Measurements from ENCODE around the gene CENPX.

CENPX gene

DNA sequence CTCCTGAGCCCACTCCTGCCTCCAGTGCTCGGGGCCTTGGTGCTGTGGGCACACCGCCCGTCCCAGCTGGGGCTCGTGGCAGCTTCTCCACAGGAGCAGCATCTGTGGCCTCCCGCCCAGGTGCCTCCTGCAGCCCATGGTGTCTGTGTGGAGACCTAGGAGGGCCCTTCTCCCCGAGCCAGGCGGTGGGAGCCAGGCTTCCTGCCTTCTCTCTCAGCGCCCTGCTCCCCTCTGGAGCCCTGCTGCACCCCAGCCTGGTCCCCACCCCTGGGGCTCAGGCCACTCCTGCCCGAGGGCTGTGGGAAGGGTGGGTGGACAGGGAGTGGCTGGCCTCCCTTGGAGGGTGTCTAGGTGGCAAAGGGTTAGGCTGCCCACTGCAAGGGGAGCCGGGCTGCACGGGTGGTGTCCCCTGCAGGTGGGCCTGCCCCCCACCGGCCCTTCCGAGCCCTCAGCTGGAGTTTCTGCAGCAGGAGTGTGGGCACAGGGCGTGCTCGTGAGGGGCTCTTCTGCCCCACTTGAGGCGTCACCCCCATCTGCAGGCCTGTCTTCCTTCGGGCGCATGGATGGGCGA, 11.0 kb downstream of the CENPX start:
- TF ChIP-seq CTCF (IDR thresholded peaks at IDR 0.05; ENCODE audit: low read depth, low read length) (no peak), EZH2phosphoT487 (IDR thresholded peaks at IDR 0.05; ENCODE audit: low read depth) (no peak)
- Histone ChIP-seq H3K4me3 (ENCODE audit: low read length) (no peak overlapping the region), H3K4me1 (ENCODE audit: low read length) (no peaks in the 10 kb centered on the region), H2AFZ (ENCODE audit: low read depth, low read length) (no peak overlapping the region), H3K9ac (ENCODE audit: low read length) (no peak overlapping the region), H3K9me3 (ENCODE audit: insufficient read depth, low read length) (no peaks in the 10 kb centered on the region), H3K27ac (ENCODE audit: low read length) (no peak overlapping the region), H3K79me2 (ENCODE audit: low read length) (no peaks in the 10 kb centered on the region), H4K20me1 (ENCODE audit: insufficient read depth, low read length) (no peaks in the 10 kb centered on the region), H3K4me2 (ENCODE audit: low read length) (no peak overlapping the region), H3K27me3 (ENCODE audit: low read depth, low read length) (no peaks in the 10 kb centered on the region), H3K36me3 (replicated peaks; ENCODE audit: low read depth, low read length) (no peaks in the 10 kb centered on the region)

DNA sequence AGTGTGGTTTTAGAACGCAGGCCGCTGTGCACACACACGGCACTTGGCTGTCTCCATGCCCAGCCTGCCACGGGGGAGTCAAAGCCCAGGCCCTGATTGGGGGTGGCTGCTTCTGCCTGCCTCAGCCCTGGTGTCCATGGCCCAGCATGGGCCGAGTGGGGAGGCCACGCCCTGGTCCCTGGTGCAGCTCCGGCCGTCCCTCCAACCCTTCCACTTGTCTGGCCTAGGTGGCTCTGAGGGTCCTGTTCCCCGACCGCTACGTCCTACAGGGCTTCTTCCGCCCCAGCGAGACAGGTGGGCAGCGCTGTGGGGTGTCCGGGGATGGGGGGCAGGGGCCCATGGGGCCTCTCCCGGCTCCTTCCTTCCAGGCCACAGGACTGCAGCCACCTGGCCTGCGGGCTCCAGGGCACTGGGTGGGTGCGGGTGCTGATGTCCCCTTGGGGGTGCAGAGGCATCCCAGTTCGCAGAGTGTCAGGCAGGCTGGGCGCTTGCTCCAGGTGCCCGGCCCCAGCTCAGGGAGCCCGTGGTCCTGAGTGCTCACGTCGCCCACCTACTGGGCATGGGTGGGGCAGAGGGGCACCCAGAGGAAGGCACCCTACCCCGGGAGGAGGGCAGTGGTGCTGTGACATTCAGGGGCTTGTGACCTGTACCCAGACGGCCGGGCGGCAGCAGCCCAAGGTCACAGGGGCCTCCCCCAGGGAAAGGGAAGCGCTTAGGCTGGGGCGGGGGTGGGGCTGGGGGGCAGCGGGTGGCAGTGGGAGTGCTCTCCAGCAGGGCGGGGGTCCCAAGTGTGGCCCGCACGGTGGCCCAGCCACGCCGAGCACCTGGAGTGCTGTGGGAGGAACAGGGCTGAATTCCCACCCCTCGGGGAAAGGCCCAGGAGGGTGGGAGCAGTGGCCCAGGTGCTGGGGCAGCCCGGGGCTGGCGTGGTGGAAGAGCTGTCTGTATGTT, 11.8 kb downstream of the CENPX start:
- H3K9me3 ChIP-seq (ENCODE audit: insufficient read depth, low read length): no peaks in the 10 kb centered on the region
- H3K4me2 ChIP-seq (ENCODE audit: low read length): no peak overlapping the region
- H3K9ac ChIP-seq (ENCODE audit: low read length): no peak overlapping the region
- no peaks in the 10 kb centered on the region for H4K20me1 ChIP-seq (ENCODE audit: insufficient read depth, low read length)
- H3K4me1 ChIP-seq (ENCODE audit: low read length): no peaks in the 10 kb centered on the region
- no peak overlapping the region for H2AFZ ChIP-seq (ENCODE audit: low read depth, low read length)
- no peaks in the 10 kb centered on the region for H3K27me3 ChIP-seq (ENCODE audit: low read depth, low read length)
- H3K4me3 ChIP-seq (ENCODE audit: low read length): no peak overlapping the region
- no peaks in the 10 kb centered on the region for H3K79me2 ChIP-seq (ENCODE audit: low read length)
- H3K27ac ChIP-seq (ENCODE audit: low read length): no peak overlapping the region
- TF ChIP-seq EZH2phosphoT487 (IDR thresholded peaks at IDR 0.05; ENCODE audit: low read depth) (no peak), CTCF (IDR thresholded peaks at IDR 0.05; ENCODE audit: low read depth, low read length) (no peak)
- H3K36me3 ChIP-seq (replicated peaks; ENCODE audit: low read depth, low read length): no peaks in the 10 kb centered on the region

GRCh38 chr17:82009413-82009812, 13.3 kb downstream of the CENPX start:
- no peak for TF ChIP-seq EZH2phosphoT487 (IDR thresholded peaks at IDR 0.05; ENCODE audit: low read depth)
- Histone ChIP-seq H3K4me2 (ENCODE audit: low read length) (no peak overlapping the region), H3K4me3 (ENCODE audit: low read length) (no peak overlapping the region), H2AFZ (ENCODE audit: low read depth, low read length) (no peak overlapping the region), H4K20me1 (ENCODE audit: insufficient read depth, low read length) (no peaks in the 10 kb centered on the region), H3K9ac (ENCODE audit: low read length) (no peak overlapping the region), H3K36me3 (replicated peaks; ENCODE audit: low read depth, low read length) (no peaks in the 10 kb centered on the region), H3K27ac (ENCODE audit: low read length) (no peak overlapping the region), H3K79me2 (ENCODE audit: low read length) (no peaks in the 10 kb centered on the region), H3K27me3 (ENCODE audit: low read depth, low read length) (no peaks in the 10 kb centered on the region), H3K4me1 (ENCODE audit: low read length) (no peaks in the 10 kb centered on the region), H3K9me3 (ENCODE audit: insufficient read depth, low read length) (no peaks in the 10 kb centered on the region)

- H3K4me1 ChIP-seq (ENCODE audit: low read length): no peaks in the 10 kb centered on the region
- no peak overlapping the region for H3K9ac ChIP-seq (ENCODE audit: low read length)
- no peak overlapping the region for H3K4me3 ChIP-seq (ENCODE audit: low read length)
- TF ChIP-seq CTCF (IDR thresholded peaks at IDR 0.05; ENCODE audit: low read depth, low read length) (no peak), EZH2phosphoT487 (IDR thresholded peaks at IDR 0.05; ENCODE audit: low read depth) (no peak)
- no peaks in the 10 kb centered on the region for H3K36me3 ChIP-seq (replicated peaks; ENCODE audit: low read depth, low read length)
- no peaks in the 10 kb centered on the region for H3K27me3 ChIP-seq (ENCODE audit: low read depth, low read length)
- H3K4me2 ChIP-seq (ENCODE audit: low read length): no peak overlapping the region
- no peaks in the 10 kb centered on the region for H4K20me1 ChIP-seq (ENCODE audit: insufficient read depth, low read length)
- H3K79me2 ChIP-seq (ENCODE audit: low read length): no peaks in the 10 kb centered on the region
- no peaks in the 10 kb centered on the region for H3K9me3 ChIP-seq (ENCODE audit: insufficient read depth, low read length)
- no peak overlapping the region for H2AFZ ChIP-seq (ENCODE audit: low read depth, low read length)
- no peak overlapping the region for H3K27ac ChIP-seq (ENCODE audit: low read length)
Measured at GRCh38 chr17:82008941-82009405, 13.7 kb downstream of the CENPX start.

Measured in OCI-LY3 (cell line).